Suprapubic skin (tissue), 4 donors: ENCODE data around the gene SMOC2. TPM values are rescaled to one million over a fixed set of nuclear protein-coding genes. Genes with fewer than 3 reads are reported as not detected.

Source experiments
- DNase-seq, 2 donors: peaks; one replicate each; pipeline ENCODE4 v3.0.0-alpha.2; 2019; ENCODE audit warnings: low spot score in 2 of 2
- H3K27ac ChIP-seq: fragments of 200-600 bp; sonication (generic); one replicate; pipeline ENCODE4 v1.5.1; 2019
- H3K27me3 ChIP-seq: fragments of 200-600 bp; sonication (generic); one replicate; pipeline ENCODE4 v1.5.1; 2019
- H3K36me3 ChIP-seq: fragments of 200-600 bp; sonication (generic); one replicate; pipeline ENCODE4 v1.5.1; 2019
- H3K4me1 ChIP-seq: fragments of 200-600 bp; sonication (generic); one replicate; pipeline ENCODE4 v1.5.1; 2019
- H3K4me3 ChIP-seq: fragments of 200-600 bp; sonication (generic); one replicate; pipeline ENCODE4 v1.5.1; 2019; ENCODE audit warnings: mild to moderate bottlenecking
- H3K9me3 ChIP-seq: fragments of 200-600 bp; sonication (generic); one replicate; pipeline ENCODE4 v1.5.1; 2019
- CTCF ChIP-seq, 2 donors: fragments of 200-600 bp in 1 of 2; fragments of 450-650 bp in 1 of 2; sonication (generic) in 1 of 2; IDR thresholded peaks; one replicate each; pipeline ENCODE4 v1.5.1; 2016 to 2019; ENCODE audit warnings: antibody characterized with exemption in 2 of 2, mild to moderate bottlenecking in 1 of 2, moderate library complexity in 1 of 2
- EP300 ChIP-seq: sonication (generic); formaldehyde crosslinking; IDR thresholded peaks from one replicate; pipeline ENCODE4 v1.6.1; 2017; ENCODE audit warnings: antibody characterized with exemption
- POLR2A ChIP-seq, 2 donors: fragments of 450-650 bp; IDR thresholded peaks; one replicate each; pipeline ENCODE4 v1.6.1; 2017; ENCODE audit warnings: antibody characterized with exemption in 2 of 2, mild to moderate bottlenecking in 2 of 2, moderate library complexity in 2 of 2
- POLR2AphosphoS5 ChIP-seq, 3 donors: sonication (generic); formaldehyde crosslinking; IDR thresholded peaks; one replicate each; pipeline ENCODE4 v1.6.1; 2017; ENCODE audit warnings: antibody characterized with exemption in 3 of 3
- WGBS: methylation state at CpG from one replicate; pipeline ENCODE4 v1.1.5; 2018; 5-methylcytosine and 5-hydroxymethylcytosine counted together
- total RNA-seq, 4 donors: library from RNA; depleted of rRNA; stranded (reverse); fragments of >200 nt; gene quantifications; one replicate each; pipeline ENCODE4 v1.1.0, GENCODE V29; 2016

The SMOC2 gene
- total RNA-seq, 4 donors from 2014 or later = 16.2 to 22.9 (median 18.8) TPM

GRCh38 chr6:168681748-168682147, 240.8 kb downstream of the SMOC2 start:
- WGBS = 88% methylated on average over 5 of the region's 5 CpGs
- Histone ChIP-seq H3K27me3 (no peaks in the 10 kb centered on the region), H3K36me3 (no peaks in the 10 kb centered on the region), H3K4me3 (no peak overlapping the region), H3K27ac (no peak overlapping the region), H3K4me1 (no peaks in the 10 kb centered on the region), H3K9me3 (no peaks in the 10 kb centered on the region)
- no peak for DNase-seq
- TF ChIP-seq EP300 = no peak
- no peak for TF ChIP-seq CTCF (IDR thresholded peaks at IDR 0.05)
- TF ChIP-seq POLR2A (IDR thresholded peaks at IDR 0.05) = no peak
- TF ChIP-seq POLR2AphosphoS5 (IDR thresholded peaks at IDR 0.05) = no peak

DNA sequence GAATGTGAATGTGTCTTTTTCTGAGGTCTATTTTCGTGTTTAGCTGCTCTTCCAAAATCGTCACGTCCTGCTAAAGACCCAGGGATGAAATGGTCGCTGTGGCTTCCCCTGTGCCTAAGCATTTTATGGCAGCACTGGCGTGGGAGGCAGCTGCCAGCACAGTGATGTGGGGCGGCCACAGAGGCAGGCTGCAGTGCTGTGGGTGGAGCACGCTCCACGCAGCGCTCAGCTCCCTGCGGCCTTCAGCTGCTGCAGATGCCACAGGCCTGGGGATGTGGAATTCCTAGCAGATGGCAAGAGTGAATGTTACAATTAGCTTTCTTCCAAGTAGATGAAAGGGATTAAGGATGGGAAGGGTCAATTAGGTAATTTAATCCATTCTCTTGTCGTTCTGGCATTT, 242.6 kb downstream of the SMOC2 start:
- 44% methylated on average over 11 of the region's 11 CpGs for WGBS
- H3K27me3 ChIP-seq = no peaks in the 10 kb centered on the region
- no peak overlapping the region for H3K4me3 ChIP-seq
- no peak for DNase-seq
- H3K36me3 ChIP-seq = no peaks in the 10 kb centered on the region
- H3K4me1 ChIP-seq = no peaks in the 10 kb centered on the region
- TF ChIP-seq POLR2A (IDR thresholded peaks at IDR 0.05) = no peak
- TF ChIP-seq CTCF (IDR thresholded peaks at IDR 0.05) = no peak
- no peak for TF ChIP-seq POLR2AphosphoS5 (IDR thresholded peaks at IDR 0.05)
- no peak for TF ChIP-seq EP300
- H3K27ac ChIP-seq = no peak overlapping the region
- H3K9me3 ChIP-seq = no peaks in the 10 kb centered on the region

- no peak overlapping the region for H3K4me3 ChIP-seq
- WGBS = 53% methylated on average over 7 of the region's 8 CpGs
Measured at GRCh38 chr6:168684471-168684870, 243.5 kb downstream of the SMOC2 start.

DNA sequence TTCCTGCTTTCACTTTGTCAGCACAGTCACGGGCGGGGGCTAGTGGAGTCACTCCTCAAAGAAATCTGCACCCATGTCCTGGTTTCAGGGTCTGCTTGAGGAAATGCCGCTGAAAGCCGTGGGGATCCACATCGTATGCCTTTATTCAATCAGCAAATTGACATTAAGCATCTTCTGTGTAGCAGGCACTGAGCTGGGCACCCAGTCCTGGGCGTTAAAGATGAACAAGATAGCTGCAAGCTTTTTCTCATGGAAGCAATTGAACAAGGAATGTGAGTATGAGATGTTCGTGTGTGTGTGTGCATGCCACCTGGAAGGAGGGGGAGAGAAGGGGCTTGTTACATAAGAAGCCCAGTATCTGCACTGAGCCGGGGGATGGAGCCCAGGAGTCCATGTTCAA, 243.9 kb downstream of the SMOC2 start:
- DNase-seq = no peak
- Histone ChIP-seq H3K4me1 (no peaks in the 10 kb centered on the region), H3K36me3 (no peaks in the 10 kb centered on the region), H3K9me3 (no peaks in the 10 kb centered on the region), H3K27me3 (no peaks in the 10 kb centered on the region), H3K4me3 (no peak overlapping the region), H3K27ac (no peak overlapping the region)
- no peak for TF ChIP-seq POLR2A (IDR thresholded peaks at IDR 0.05)
- TF ChIP-seq EP300 = no peak
- no peak for TF ChIP-seq POLR2AphosphoS5 (IDR thresholded peaks at IDR 0.05)
- no peak for TF ChIP-seq CTCF (IDR thresholded peaks at IDR 0.05)
- 82% methylated on average over 8 of the region's 8 CpGs for WGBS

More at GRCh38 chr6:168684471-168684870, 243.5 kb downstream of the SMOC2 start:
- TF ChIP-seq POLR2AphosphoS5 (IDR thresholded peaks at IDR 0.05) = no peak
- no peak for TF ChIP-seq POLR2A (IDR thresholded peaks at IDR 0.05)
- TF ChIP-seq EP300 = no peak
- Histone ChIP-seq H3K4me1 (no peaks in the 10 kb centered on the region), H3K27ac (no peak overlapping the region), H3K9me3 (no peaks in the 10 kb centered on the region), H3K36me3 (no peaks in the 10 kb centered on the region), H3K27me3 (no peaks in the 10 kb centered on the region)
- no peak for DNase-seq

GRCh38 chr6:168686029-168686738, 245.2 kb downstream of the SMOC2 start:
- 89% methylated on average over 25 of the region's 25 CpGs for WGBS
- no peak overlapping the region for H3K4me3 ChIP-seq
- no peak overlapping the region for H3K27ac ChIP-seq
- TF ChIP-seq CTCF (IDR thresholded peaks at IDR 0.05) = no peak
- TF ChIP-seq POLR2AphosphoS5 (IDR thresholded peaks at IDR 0.05) = no peak
- no peak for TF ChIP-seq EP300
- TF ChIP-seq POLR2A (IDR thresholded peaks at IDR 0.05) = no peak
- H3K4me1 ChIP-seq = no peaks in the 10 kb centered on the region
- no peaks in the 10 kb centered on the region for H3K9me3 ChIP-seq
- DNase-seq = no peak
- no peaks in the 10 kb centered on the region for H3K27me3 ChIP-seq
- H3K36me3 ChIP-seq = no peaks in the 10 kb centered on the region
